Activated effector memory CD4-positive, alpha-beta T cell treated with Interleukin-2 at 50 U/mL for 16 hours (primary cell): Measurements from ENCODE around the gene HES7.
A peak's percentile ranks its signal among the peaks of the same experiment; 100 is the strongest.

Source experiments
- DNase-seq: peaks from one replicate; pipeline ENCODE4 v3.0.0-alpha.2; 2020

Gene HES7

GRCh38 chr17:8154608-8155155 is 30.8 kb upstream of the HES7 start:
- DNase-seq = no peak

- peak; percentile 80 for DNase-seq
Observed at GRCh38 chr17:8153957-8154607, 30.2 kb upstream of the HES7 start.

GRCh38 chr17:8153525-8153956 is 29.6 kb upstream of the HES7 start:
- DNase-seq = no peak

- no peak for DNase-seq
Observed at GRCh38 chr17:8153031-8153451, 29.1 kb upstream of the HES7 start.

GRCh38 chr17:8152112-8152775 is 28.3 kb upstream of the HES7 start, which contains the start of gene PER1:
Gene PER1 (minus strand): TSS chr17:8152404. CDS start chr17:8150706, 1,698 bp downstream.
- DNase-seq = peak; percentile 78

GRCh38 chr17:8151641-8152111 is 27.8 kb upstream of the HES7 start:
- DNase-seq = no peak

- peak; percentile 85 for DNase-seq
Observed at GRCh38 chr17:8151120-8151640, 27.3 kb upstream of the HES7 start.

GRCh38 chr17:8150194-8151119 is 26.6 kb upstream of the HES7 start:
- no peak for DNase-seq

- DNase-seq = no peak
Observed at GRCh38 chr17:8149419-8150193, 25.7 kb upstream of the HES7 start.

- no peak for DNase-seq
Observed at GRCh38 chr17:8148560-8148959, 24.7 kb upstream of the HES7 start.

GRCh38 chr17:8147805-8148404 is 24.0 kb upstream of the HES7 start:
- DNase-seq = no peak

- no peak for DNase-seq
Observed at GRCh38 chr17:8147141-8147804, 23.4 kb upstream of the HES7 start.

- DNase-seq = no peak
Observed at GRCh38 chr17:8146381-8147140, 22.7 kb upstream of the HES7 start.

- DNase-seq = no peak
Observed at GRCh38 chr17:8145811-8146210, 21.9 kb upstream of the HES7 start.

GRCh38 chr17:8144401-8145231 is 20.7 kb upstream of the HES7 start:
- no peak for DNase-seq

- DNase-seq = no peak
Observed at GRCh38 chr17:8143581-8144400, 19.9 kb upstream of the HES7 start.

GRCh38 chr17:8142887-8143580 is 19.1 kb upstream of the HES7 start:
- no peak for DNase-seq
